ENCODE data around the gene DCUN1D2.

The DCUN1D2 gene

DNA sequence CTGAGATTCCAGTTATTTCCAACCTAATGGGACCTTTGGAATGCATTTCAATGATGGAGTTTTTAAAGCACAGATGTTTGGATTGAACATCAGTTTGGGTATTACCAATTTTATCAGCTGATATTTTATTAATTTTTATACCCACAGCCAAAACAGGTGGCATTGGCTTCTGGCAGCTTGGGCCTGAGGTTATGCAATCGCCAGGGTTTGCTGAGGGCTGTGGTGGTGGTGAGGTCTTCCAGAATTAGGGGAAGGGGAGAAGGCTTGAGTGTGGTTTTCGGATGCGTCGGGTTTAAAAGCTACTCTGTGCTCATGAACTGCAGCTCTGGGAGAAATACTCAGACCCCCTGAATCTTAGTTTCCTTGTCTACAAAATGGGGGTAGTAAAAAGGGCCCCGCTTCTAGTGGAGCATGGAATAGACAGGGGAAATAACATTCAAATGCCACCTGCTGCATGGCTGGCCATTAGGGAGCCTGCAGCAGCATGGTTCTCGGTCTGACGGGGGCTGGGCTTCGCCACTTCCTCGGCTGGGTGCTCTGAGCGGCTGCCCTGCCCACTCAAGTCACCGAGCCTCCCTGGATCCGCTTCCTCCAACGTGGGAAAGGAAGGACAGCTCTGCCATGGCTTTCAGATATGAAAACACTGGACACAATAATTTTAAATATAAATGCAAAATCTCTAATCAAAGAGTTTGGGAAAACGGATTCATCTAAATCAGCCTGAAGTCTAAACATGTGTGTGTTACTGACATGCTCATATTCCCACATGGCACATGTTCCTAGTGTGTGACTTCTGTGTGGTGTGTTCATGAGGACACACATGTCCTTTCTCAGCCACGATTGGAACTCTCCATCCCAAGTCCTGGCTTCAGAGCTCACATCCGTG lies 72.4 kb downstream of the DCUN1D2 start:
- no peaks in the 10 kb centered on the region for H3K79me2 ChIP-seq (ENCODE audit: insufficient read depth, low read depth)
- H3K4me2 ChIP-seq, result no peak overlapping the region
- H3K9ac ChIP-seq, result no peak overlapping the region
- H3K27ac ChIP-seq, result no peak overlapping the region
- no peaks in the 10 kb centered on the region for H4K20me1 ChIP-seq (ENCODE audit: insufficient read depth)
- no peaks in the 10 kb centered on the region for H3K4me1 ChIP-seq (ENCODE audit: low read depth, poor library complexity, severe bottlenecking)
- TF ChIP-seq, protein P1, sequence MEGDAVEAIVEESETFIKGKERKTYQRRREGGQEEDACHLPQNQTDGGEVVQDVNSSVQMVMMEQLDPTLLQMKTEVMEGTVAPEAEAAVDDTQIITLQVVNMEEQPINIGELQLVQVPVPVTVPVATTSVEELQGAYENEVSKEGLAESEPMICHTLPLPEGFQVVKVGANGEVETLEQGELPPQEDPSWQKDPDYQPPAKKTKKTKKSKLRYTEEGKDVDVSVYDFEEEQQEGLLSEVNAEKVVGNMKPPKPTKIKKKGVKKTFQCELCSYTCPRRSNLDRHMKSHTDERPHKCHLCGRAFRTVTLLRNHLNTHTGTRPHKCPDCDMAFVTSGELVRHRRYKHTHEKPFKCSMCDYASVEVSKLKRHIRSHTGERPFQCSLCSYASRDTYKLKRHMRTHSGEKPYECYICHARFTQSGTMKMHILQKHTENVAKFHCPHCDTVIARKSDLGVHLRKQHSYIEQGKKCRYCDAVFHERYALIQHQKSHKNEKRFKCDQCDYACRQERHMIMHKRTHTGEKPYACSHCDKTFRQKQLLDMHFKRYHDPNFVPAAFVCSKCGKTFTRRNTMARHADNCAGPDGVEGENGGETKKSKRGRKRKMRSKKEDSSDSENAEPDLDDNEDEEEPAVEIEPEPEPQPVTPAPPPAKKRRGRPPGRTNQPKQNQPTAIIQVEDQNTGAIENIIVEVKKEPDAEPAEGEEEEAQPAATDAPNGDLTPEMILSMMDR (conservative IDR thresholded peaks at IDR 0.05; ENCODE audit: low read depth, low read length), result no peak
- H2AFZ ChIP-seq (ENCODE audit: low read depth), result no peak overlapping the region
- H3K27me3 ChIP-seq (ENCODE audit: insufficient read depth, low read depth), result peaks cover 8% of the 10 kb centered on the region; the same call in 1 of the 2 replicates
- H3K4me3 ChIP-seq (IDR thresholded peaks at IDR 0.05; ENCODE audit: insufficient read depth, low read depth, low read length), result no peak overlapping the region
- no peaks in the 10 kb centered on the region for H3K36me3 ChIP-seq (ENCODE audit: insufficient read depth)

DNA sequence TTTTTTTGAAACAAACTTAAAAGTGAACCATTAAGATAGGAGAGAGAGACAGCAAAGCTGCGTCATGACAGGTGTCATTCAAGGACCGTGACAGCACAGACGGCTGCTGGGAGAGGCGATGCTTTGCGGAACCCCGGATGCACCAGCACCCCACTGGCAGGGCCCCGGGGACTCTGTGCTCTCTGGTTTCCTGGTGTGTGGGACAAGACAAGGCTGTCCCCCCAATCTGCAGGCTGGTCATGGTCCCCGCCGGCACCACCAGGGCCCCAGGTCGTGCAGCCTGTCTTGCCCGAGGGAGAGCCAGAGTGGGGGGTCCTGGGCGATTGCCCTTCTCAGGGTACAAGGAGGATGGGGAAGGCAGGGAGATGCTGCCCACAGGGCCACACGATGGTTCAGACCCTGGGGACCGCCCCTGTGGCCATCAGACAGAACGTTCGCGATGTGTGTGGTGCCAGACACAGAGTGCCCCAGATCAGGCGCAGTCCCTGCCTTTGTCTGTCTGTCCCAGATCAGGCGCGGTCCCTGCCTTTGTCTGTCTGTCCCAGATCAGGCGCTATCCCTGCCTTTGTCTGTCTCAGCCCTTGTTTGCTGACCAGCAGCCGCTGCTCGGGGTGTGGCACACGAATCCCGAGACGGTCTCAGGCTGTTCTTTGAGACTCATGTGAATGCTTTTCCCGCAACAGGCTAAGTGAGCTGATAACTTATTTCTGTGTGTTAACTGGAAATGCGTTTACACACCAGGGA lies 73.3 kb downstream of the DCUN1D2 start:
- TF ChIP-seq, protein P1 (conservative IDR thresholded peaks at IDR 0.05; ENCODE audit: low read depth, low read length), result no peak
- Histone ChIP-seq H3K27ac (no peak overlapping the region), H3K79me2 (ENCODE audit: insufficient read depth, low read depth) (no peaks in the 10 kb centered on the region), H3K4me2 (no peak overlapping the region), H3K9ac (no peak overlapping the region), H4K20me1 (ENCODE audit: insufficient read depth) (no peaks in the 10 kb centered on the region), H2AFZ (ENCODE audit: low read depth) (no peak overlapping the region), H3K4me3 (IDR thresholded peaks at IDR 0.05; ENCODE audit: insufficient read depth, low read depth, low read length) (no peak overlapping the region), H3K36me3 (ENCODE audit: insufficient read depth) (no peaks in the 10 kb centered on the region), H3K4me1 (ENCODE audit: low read depth, poor library complexity, severe bottlenecking) (no peaks in the 10 kb centered on the region), H3K27me3 (ENCODE audit: insufficient read depth, low read depth) (peaks cover 8% of the 10 kb centered on the region; the same call in 1 of the 2 replicates)

DNA sequence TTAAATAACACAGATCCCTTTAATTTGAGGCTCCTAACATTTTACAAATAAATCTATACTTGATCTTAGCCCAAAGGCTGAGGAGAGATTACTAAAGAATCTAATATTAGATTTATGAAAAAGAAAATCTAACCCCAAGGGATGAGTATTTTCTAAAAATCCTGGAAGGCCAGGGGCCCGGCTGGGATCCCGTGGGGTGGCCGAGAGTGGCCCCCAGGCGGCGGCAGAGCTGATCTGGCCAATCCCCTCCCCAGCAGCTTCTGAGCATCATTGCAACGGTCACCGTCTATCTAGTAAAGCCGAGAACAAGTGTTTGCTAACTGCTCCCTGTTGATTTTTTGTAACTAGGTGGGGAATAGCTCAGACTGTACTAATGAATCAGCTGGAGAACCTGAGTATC lies 74.7 kb downstream of the DCUN1D2 start:
- H3K4me1 ChIP-seq (ENCODE audit: low read depth, poor library complexity, severe bottlenecking), result no peaks in the 10 kb centered on the region
- H3K27me3 ChIP-seq (ENCODE audit: insufficient read depth, low read depth), result peaks cover 8% of the 10 kb centered on the region; the same call in 1 of the 2 replicates
- H3K79me2 ChIP-seq (ENCODE audit: insufficient read depth, low read depth), result no peaks in the 10 kb centered on the region
- H3K4me2 ChIP-seq, result no peak overlapping the region
- no peak overlapping the region for H3K9ac ChIP-seq
- H4K20me1 ChIP-seq (ENCODE audit: insufficient read depth), result no peaks in the 10 kb centered on the region
- TF ChIP-seq, protein P1 (conservative IDR thresholded peaks at IDR 0.05; ENCODE audit: low read depth, low read length), result no peak
- no peaks in the 10 kb centered on the region for H3K36me3 ChIP-seq (ENCODE audit: insufficient read depth)
- H3K4me3 ChIP-seq (IDR thresholded peaks at IDR 0.05; ENCODE audit: insufficient read depth, low read depth, low read length), result no peak overlapping the region
- H2AFZ ChIP-seq (ENCODE audit: low read depth), result no peak overlapping the region
- H3K27ac ChIP-seq, result no peak overlapping the region

DNA sequence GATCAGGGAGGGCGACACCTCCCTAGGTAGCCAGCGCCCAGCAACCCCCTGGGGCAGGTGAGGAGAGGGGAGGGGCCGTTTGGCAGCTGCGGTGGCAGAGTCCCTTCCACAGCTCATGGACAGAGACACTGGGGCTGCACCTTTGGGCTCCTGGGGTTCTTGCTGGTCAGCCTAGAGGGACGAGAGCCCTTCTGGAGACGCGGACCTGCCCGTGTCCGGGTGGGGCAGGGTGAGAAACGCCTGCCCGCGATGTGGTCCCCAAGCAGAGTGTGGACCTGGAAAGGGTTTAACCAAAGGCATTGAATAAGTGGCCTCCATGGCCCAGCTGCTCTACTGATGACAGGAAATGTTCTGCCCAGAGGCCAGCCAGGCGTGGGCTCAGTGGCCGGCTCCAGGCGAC lies 75.5 kb downstream of the DCUN1D2 start:
- Histone ChIP-seq H3K27me3 (ENCODE audit: insufficient read depth, low read depth) (peaks cover 8% of the 10 kb centered on the region; the same call in 1 of the 2 replicates), H4K20me1 (ENCODE audit: insufficient read depth) (no peaks in the 10 kb centered on the region), H3K4me3 (IDR thresholded peaks at IDR 0.05; ENCODE audit: insufficient read depth, low read depth, low read length) (no peak overlapping the region), H2AFZ (ENCODE audit: low read depth) (no peak overlapping the region), H3K79me2 (ENCODE audit: insufficient read depth, low read depth) (no peaks in the 10 kb centered on the region), H3K27ac (no peak overlapping the region), H3K36me3 (ENCODE audit: insufficient read depth) (no peaks in the 10 kb centered on the region), H3K4me1 (ENCODE audit: low read depth, poor library complexity, severe bottlenecking) (no peaks in the 10 kb centered on the region), H3K9ac (no peak overlapping the region), H3K4me2 (no peak overlapping the region)
- TF ChIP-seq, protein P1 (conservative IDR thresholded peaks at IDR 0.05; ENCODE audit: low read depth, low read length), result no peak
